ENCODE results near the gene KRT72.

- TF ChIP-seq EZH2 (IDR thresholded peaks at IDR 0.05; ENCODE audit: borderline replicate concordance, insufficient read depth, low read length, poor library complexity, severe bottlenecking) (no peak), CTCF (IDR thresholded peaks at IDR 0.05; ENCODE audit: poor library complexity, severe bottlenecking) (no peak), MXI1 (conservative IDR thresholded peaks at IDR 0.05; ENCODE audit: poor library complexity, severe bottlenecking) (no peak), REST (IDR thresholded peaks at IDR 0.05; ENCODE audit: borderline replicate concordance) (no peak), SMC3 (conservative IDR thresholded peaks at IDR 0.05; ENCODE audit: poor library complexity) (no peak), RAD21 (conservative IDR thresholded peaks at IDR 0.05) (no peak)
These were observed 1.3 kb upstream of the KRT72 start for GRCh38 chr12:52602552-52602951.
